ENCODE measurements around the gene TXNRD2. TPM values are rescaled to one million over a fixed set of nuclear protein-coding genes. Genes with fewer than 3 reads are reported as not detected.

The TXNRD2 gene
- total RNA-seq, 1 experiment from 2014 or later: 22.4 TPM

DNA sequence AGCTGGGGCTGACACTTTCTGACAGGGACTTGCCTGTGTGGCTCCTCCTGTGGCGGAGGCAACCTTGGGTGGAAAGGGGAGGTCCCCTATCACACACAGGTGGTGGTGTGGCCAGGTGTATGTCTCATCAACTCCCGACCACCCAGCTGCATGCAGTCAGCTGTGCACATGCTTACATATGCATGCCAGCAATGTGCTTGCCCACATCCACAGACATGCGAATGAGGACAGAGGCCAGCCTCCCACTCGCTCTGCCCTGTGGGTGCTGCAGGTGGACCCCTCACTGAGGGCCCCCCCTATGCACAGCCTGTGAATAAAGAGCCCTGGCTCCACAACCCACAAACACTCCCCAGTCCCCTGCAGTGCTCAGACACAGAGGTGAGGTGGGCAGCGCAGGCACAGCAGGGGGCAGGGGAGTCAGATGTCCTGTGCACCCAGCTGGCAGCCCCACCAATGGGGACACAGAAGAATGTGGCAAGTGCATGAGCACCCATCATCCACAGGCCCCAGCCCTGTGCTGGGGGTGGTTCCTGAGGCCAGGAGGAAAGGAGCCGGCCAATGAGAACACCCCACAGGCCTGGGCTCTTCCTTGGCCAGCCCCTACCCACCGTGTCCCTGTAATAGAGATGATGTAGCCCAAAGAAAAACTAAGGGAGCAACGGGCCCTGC lies 96.4 kb downstream of the TXNRD2 start:
- Histone ChIP-seq H4K20me1 (ENCODE audit: insufficient read depth) (no peaks in the 10 kb centered on the region), H3K27me3 (ENCODE audit: insufficient read depth, low read depth) (no peaks in the 10 kb centered on the region), H3K36me3 (ENCODE audit: low read depth) (no peaks in the 10 kb centered on the region), H3K4me2 (no peak overlapping the region), H3K27ac (no peak overlapping the region), H3K79me2 (ENCODE audit: low read depth) (peaks cover 20% of the 10 kb centered on the region), H2AFZ (no peak overlapping the region), H3K9me2 (ENCODE audit: insufficient read depth) (no peaks in the 10 kb centered on the region), H3K4me3 (no peak overlapping the region), H3F3A (ENCODE audit: insufficient read depth, low read depth) (peaks cover 11% of the 10 kb centered on the region), H3K9me3 (ENCODE audit: insufficient read depth, low read depth) (no peaks in the 10 kb centered on the region), H3K4me1 (replicated peaks; ENCODE audit: insufficient read depth) (peaks cover 24% of the 10 kb centered on the region)
- no peak for DNase-seq
- CTCF ChIA-PET: no interaction called here
- intact Hi-C loops (cut with micrococcal nuclease; ENCODE audit: unreplicated experiment): loop anchor here (2.0 kb wide), 1 partner anchor 20 kb away; no protein-coding TSS in a partner anchor
- BruUV-seq (replicated peaks): no TSS peak
- POLR2A ChIA-PET (ENCODE audit: unreplicated experiment): no interaction called here
- TF ChIP-seq, protein P1, sequence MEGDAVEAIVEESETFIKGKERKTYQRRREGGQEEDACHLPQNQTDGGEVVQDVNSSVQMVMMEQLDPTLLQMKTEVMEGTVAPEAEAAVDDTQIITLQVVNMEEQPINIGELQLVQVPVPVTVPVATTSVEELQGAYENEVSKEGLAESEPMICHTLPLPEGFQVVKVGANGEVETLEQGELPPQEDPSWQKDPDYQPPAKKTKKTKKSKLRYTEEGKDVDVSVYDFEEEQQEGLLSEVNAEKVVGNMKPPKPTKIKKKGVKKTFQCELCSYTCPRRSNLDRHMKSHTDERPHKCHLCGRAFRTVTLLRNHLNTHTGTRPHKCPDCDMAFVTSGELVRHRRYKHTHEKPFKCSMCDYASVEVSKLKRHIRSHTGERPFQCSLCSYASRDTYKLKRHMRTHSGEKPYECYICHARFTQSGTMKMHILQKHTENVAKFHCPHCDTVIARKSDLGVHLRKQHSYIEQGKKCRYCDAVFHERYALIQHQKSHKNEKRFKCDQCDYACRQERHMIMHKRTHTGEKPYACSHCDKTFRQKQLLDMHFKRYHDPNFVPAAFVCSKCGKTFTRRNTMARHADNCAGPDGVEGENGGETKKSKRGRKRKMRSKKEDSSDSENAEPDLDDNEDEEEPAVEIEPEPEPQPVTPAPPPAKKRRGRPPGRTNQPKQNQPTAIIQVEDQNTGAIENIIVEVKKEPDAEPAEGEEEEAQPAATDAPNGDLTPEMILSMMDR (conservative IDR thresholded peaks at IDR 0.05): no peak
- no peak for TF ChIP-seq EZH2 (IDR thresholded peaks at IDR 0.05; ENCODE audit: low read depth)

DNA sequence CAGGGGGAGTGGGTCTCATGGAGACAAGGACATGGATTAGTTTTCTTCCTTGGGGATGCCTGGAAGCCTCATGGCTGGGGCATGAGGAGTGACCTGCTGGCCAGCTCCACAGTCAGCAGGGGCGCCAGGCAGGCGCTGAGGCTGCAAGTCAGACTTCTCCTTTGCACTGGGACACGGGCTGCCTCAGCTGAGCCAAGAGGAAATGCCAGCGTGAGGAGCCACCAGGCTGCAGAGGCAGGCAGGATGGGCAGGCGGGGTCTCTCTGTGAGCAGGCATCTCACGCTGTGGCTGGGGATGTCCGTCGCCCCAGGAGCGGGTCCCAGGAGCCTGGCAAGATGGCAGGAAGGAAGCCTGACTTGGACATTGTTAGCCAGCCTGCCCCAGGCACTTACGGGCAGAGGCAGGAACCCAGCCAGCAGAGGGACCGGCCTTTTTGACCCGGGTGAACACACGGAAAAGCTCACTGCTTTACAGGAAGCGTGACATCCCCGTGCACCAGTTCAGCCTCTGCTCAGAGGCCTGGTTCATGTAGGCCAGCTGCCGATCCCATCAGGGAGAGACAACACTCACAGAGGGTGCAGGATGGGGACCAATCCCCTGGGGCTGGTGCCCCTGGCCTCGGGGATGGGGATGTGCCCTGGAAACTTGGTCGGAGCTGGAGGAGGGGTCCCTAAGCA lies 97.1 kb downstream of the TXNRD2 start:
- Histone ChIP-seq H3K9me3 (ENCODE audit: insufficient read depth, low read depth) (no peaks in the 10 kb centered on the region), H3K4me1 (replicated peaks; ENCODE audit: insufficient read depth) (peaks cover 18% of the 10 kb centered on the region), H2AFZ (no peak overlapping the region), H3K79me2 (ENCODE audit: low read depth) (peaks cover 20% of the 10 kb centered on the region), H3F3A (ENCODE audit: insufficient read depth, low read depth) (peaks cover 6% of the 10 kb centered on the region), H3K9me2 (ENCODE audit: insufficient read depth) (no peaks in the 10 kb centered on the region), H3K27ac (no peak overlapping the region), H3K36me3 (ENCODE audit: low read depth) (no peaks in the 10 kb centered on the region), H3K4me2 (no peak overlapping the region), H4K20me1 (ENCODE audit: insufficient read depth) (no peaks in the 10 kb centered on the region), H3K4me3 (no peak overlapping the region), H3K27me3 (ENCODE audit: insufficient read depth, low read depth) (no peaks in the 10 kb centered on the region)
- intact Hi-C loops (cut with micrococcal nuclease; ENCODE audit: unreplicated experiment): loop anchor here (2.0 kb wide), 1 partner anchor 20 kb away; no protein-coding TSS in a partner anchor
- POLR2A ChIA-PET (ENCODE audit: unreplicated experiment): no interaction called here
- DNase-seq: peak in 1 of 2 experiments; percentile 58
- TF ChIP-seq EZH2 (IDR thresholded peaks at IDR 0.05; ENCODE audit: low read depth): no peak
- TF ChIP-seq, protein P1 (conservative IDR thresholded peaks at IDR 0.05): no peak
- CTCF ChIA-PET: no interaction called here
- BruUV-seq (replicated peaks): no TSS peak

DNA sequence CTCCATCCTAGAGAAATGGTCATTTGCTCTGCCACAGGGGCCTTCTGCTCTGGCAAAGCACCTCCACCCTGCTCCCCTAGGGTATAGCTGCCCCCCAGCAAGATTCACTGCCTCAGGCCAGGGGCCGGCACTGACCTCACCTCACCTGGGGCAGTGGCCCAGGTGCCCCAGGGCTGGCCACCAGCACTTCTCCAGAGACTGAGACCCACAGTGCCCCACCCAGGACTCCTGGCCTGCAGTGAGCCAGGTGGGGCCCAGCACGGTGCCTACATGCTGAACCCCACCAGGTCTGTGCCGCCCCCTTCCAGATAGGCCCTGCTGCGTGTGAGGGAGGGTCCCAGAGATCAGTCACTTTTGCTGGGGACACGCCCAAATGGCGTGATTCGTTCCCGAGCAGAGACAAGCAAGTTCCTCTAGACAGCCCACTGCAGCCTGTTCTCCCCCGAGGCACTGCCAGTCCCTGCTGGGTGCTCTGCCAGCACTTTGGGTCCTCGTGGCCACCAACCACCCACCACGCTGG lies 97.7 kb downstream of the TXNRD2 start:
- DNase-seq: no peak
- Histone ChIP-seq H3F3A (ENCODE audit: insufficient read depth, low read depth) (peaks cover under 1% of the 10 kb centered on the region; the same call in 1 of the 2 replicates), H3K9me2 (ENCODE audit: insufficient read depth) (no peaks in the 10 kb centered on the region), H3K27ac (no peak overlapping the region), H4K20me1 (ENCODE audit: insufficient read depth) (no peaks in the 10 kb centered on the region), H3K4me1 (replicated peaks; ENCODE audit: insufficient read depth) (peaks cover 12% of the 10 kb centered on the region), H3K4me3 (no peak overlapping the region), H3K9me3 (ENCODE audit: insufficient read depth, low read depth) (no peaks in the 10 kb centered on the region), H3K36me3 (ENCODE audit: low read depth) (no peaks in the 10 kb centered on the region), H3K27me3 (ENCODE audit: insufficient read depth, low read depth) (no peaks in the 10 kb centered on the region), H3K79me2 (ENCODE audit: low read depth) (peaks cover 20% of the 10 kb centered on the region), H3K4me2 (no peak overlapping the region), H2AFZ (no peak overlapping the region)
- TF ChIP-seq, protein P1 (conservative IDR thresholded peaks at IDR 0.05): no peak
- TF ChIP-seq EZH2 (IDR thresholded peaks at IDR 0.05; ENCODE audit: low read depth): no peak
- ChIA-PET CTCF (no interaction called here), POLR2A (ENCODE audit: unreplicated experiment) (interaction anchor here (0.5 kb wide), 1 partner anchor 11 kb away, joined by 3 read pairs; no protein-coding TSS in a partner anchor)
- no TSS peak for BruUV-seq (replicated peaks)
- intact Hi-C loops (cut with micrococcal nuclease; ENCODE audit: unreplicated experiment): loop anchor here (2.0 kb wide), 1 partner anchor 19 kb away; no protein-coding TSS in a partner anchor

Data from PC-9 (cell line).